ENCODE results near the gene REG3A. TPM values are rescaled to one million over a fixed set of nuclear protein-coding genes. Genes with fewer than 3 reads are reported as not detected.

Gene REG3A
- total RNA-seq, 1 experiment from 2014 or later = not detected

- ChIA-PET CTCF (no interaction called here), POLR2A (no interaction called here)
- peaks cover 31% of the 10 kb centered on the region for H3K9me3 Mint-ChIP-seq
These were observed 20.5 kb upstream of the REG3A start for GRCh38 chr2:79180092-79180491.

DNA sequence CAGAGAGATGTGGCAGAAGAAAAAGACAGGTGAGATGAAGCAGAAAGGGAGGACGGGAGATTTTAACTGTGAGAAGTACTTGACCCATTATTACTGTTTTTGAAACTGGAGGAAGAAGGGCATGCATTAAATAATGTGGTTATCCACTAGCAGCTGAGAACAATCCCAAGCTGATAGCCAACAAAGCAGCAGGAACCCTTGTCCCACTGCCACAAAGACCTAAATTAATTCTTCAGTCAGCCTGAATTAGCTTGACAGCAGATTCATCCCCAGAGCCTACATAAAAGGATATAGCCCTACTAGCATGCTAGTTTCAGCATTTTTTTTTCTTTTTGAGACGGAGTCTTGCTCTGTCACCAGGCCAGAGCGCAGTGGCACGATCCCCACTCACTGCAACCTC, 19.5 kb upstream of the REG3A start:
- Mint-ChIP-seq H3K27me3 (ENCODE audit: low read depth) (no peaks in the 10 kb centered on the region), H3K4me3 (no peak overlapping the region), H3K27ac (no peak overlapping the region), H3K9me3 (peaks cover 31% of the 10 kb centered on the region), H3K36me3 (peaks cover 22% of the 10 kb centered on the region), H3K4me1 (peaks cover 11% of the 10 kb centered on the region; the same call in 1 of the 2 replicates)
- TF ChIP-seq ZNF671 (CRISPR knock-in tag; IDR thresholded peaks at IDR 0.05) = no peak
- no peak for TF ChIP-seq ZNF121 (CRISPR knock-in tag; IDR thresholded peaks at IDR 0.05)
- no peak for TF ChIP-seq ZNF396 (CRISPR knock-in tag; IDR thresholded peaks at IDR 0.05; ENCODE audit: borderline replicate concordance)
- TF ChIP-seq E2F1 (CRISPR knock-in tag; IDR thresholded peaks at IDR 0.05) = no peak
- POLR2A ChIA-PET = no interaction called here
- CTCF ChIA-PET = no interaction called here
- DNase-seq (ENCODE audit: low spot score) = no peak
- no peak for ATAC-seq

More at GRCh38 chr2:79180092-79180491, 20.5 kb upstream of the REG3A start:
- no peak for DNase-seq (ENCODE audit: low spot score)
- Mint-ChIP-seq H3K36me3 (peaks cover 22% of the 10 kb centered on the region), H3K4me1 (peaks cover 11% of the 10 kb centered on the region; the same call in 1 of the 2 replicates), H3K27me3 (ENCODE audit: low read depth) (no peaks in the 10 kb centered on the region), H3K27ac (no peak overlapping the region), H3K4me3 (no peak overlapping the region)
- TF ChIP-seq NR1H2 (CRISPR knock-in tag; IDR thresholded peaks at IDR 0.05) = no peak
- TF ChIP-seq GRHL2 (CRISPR knock-in tag; IDR thresholded peaks at IDR 0.05; ENCODE audit: insufficient replicate concordance, severe bottlenecking) = no peak
- no peak for TF ChIP-seq ZNF263 (CRISPR knock-in tag; IDR thresholded peaks at IDR 0.05; ENCODE audit: low read depth)
- TF ChIP-seq SP1 (CRISPR knock-in tag; conservative IDR thresholded peaks at IDR 0.05) = no peak
- no peak for TF ChIP-seq ATF1 (CRISPR knock-in tag; IDR thresholded peaks at IDR 0.05)
- TF ChIP-seq NR3C1 (CRISPR knock-in tag; conservative IDR thresholded peaks at IDR 0.05; ENCODE audit: low read depth) = no peak
- no peak for TF ChIP-seq ZNF232 (CRISPR knock-in tag; IDR thresholded peaks at IDR 0.05)
- TF ChIP-seq, protein P1, sequence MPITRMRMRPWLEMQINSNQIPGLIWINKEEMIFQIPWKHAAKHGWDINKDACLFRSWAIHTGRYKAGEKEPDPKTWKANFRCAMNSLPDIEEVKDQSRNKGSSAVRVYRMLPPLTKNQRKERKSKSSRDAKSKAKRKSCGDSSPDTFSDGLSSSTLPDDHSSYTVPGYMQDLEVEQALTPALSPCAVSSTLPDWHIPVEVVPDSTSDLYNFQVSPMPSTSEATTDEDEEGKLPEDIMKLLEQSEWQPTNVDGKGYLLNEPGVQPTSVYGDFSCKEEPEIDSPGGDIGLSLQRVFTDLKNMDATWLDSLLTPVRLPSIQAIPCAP (CRISPR knock-in tag; IDR thresholded peaks at IDR 0.05) = no peak
- no peak for TF ChIP-seq KAT7 (CRISPR knock-in tag; IDR thresholded peaks at IDR 0.05; ENCODE audit: borderline replicate concordance)
- peak; percentile 66 for ATAC-seq

- no peak overlapping the region for H3K27ac Mint-ChIP-seq
- DNase-seq (ENCODE audit: low spot score) (no peak), ATAC-seq (no peak)
- ChIA-PET CTCF (interaction anchor here (0.7 to 1.2 kb wide), 2 partner anchors 137 to 186 kb away, joined by 4 read pairs; no protein-coding TSS in a partner anchor), POLR2A (no interaction called here)
- H3K4me3 Mint-ChIP-seq = no peak overlapping the region
- H3K27me3 Mint-ChIP-seq (ENCODE audit: low read depth) = no peaks in the 10 kb centered on the region
- H3K36me3 Mint-ChIP-seq = peaks cover 22% of the 10 kb centered on the region
- H3K4me1 Mint-ChIP-seq = peaks cover 11% of the 10 kb centered on the region; the same call in 1 of the 2 replicates
- peaks cover 31% of the 10 kb centered on the region for H3K9me3 Mint-ChIP-seq
- TF ChIP-seq JAZF1 (CRISPR knock-in tag; IDR thresholded peaks at IDR 0.05) (no peak), ZNF138 (CRISPR knock-in tag; conservative IDR thresholded peaks at IDR 0.05) (no peak), ESRRA (CRISPR knock-in tag; IDR thresholded peaks at IDR 0.05; ENCODE audit: borderline replicate concordance) (no peak), MYBL2 (CRISPR knock-in tag; IDR thresholded peaks at IDR 0.05) (no peak), CBFB (CRISPR knock-in tag; IDR thresholded peaks at IDR 0.05; ENCODE audit: low read depth) (no peak), NR3C1 (CRISPR knock-in tag; conservative IDR thresholded peaks at IDR 0.05; ENCODE audit: low read depth) (no peak), TEAD4 (CRISPR knock-in tag; IDR thresholded peaks at IDR 0.05) (no peak), NR1H2 (CRISPR knock-in tag; IDR thresholded peaks at IDR 0.05) (no peak)
- TF ChIP-seq, protein P2, sequence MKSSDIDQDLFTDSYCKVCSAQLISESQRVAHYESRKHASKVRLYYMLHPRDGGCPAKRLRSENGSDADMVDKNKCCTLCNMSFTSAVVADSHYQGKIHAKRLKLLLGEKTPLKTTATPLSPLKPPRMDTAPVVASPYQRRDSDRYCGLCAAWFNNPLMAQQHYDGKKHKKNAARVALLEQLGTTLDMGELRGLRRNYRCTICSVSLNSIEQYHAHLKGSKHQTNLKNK (CRISPR knock-in tag; IDR thresholded peaks at IDR 0.05) = no peak
- TF ChIP-seq, protein P3, sequence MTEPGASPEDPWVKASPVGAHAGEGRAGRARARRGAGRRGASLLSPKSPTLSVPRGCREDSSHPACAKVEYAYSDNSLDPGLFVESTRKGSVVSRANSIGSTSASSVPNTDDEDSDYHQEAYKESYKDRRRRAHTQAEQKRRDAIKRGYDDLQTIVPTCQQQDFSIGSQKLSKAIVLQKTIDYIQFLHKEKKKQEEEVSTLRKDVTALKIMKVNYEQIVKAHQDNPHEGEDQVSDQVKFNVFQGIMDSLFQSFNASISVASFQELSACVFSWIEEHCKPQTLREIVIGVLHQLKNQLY (CRISPR knock-in tag; IDR thresholded peaks at IDR 0.05) = no peak
- TF ChIP-seq, protein P4, sequence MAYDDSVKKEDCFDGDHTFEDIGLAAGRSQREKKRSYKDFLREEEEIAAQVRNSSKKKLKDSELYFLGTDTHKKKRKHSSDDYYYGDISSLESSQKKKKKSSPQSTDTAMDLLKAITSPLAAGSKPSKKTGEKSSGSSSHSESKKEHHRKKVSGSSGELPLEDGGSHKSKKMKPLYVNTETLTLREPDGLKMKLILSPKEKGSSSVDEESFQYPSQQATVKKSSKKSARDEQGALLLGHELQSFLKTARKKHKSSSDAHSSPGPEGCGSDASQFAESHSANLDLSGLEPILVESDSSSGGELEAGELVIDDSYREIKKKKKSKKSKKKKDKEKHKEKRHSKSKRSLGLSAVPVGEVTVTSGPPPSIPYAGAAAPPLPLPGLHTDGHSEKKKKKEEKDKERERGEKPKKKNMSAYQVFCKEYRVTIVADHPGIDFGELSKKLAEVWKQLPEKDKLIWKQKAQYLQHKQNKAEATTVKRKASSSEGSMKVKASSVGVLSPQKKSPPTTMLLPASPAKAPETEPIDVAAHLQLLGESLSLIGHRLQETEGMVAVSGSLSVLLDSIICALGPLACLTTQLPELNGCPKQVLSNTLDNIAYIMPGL (CRISPR knock-in tag; IDR thresholded peaks at IDR 0.05) = no peak
- TF ChIP-seq, protein P5, sequence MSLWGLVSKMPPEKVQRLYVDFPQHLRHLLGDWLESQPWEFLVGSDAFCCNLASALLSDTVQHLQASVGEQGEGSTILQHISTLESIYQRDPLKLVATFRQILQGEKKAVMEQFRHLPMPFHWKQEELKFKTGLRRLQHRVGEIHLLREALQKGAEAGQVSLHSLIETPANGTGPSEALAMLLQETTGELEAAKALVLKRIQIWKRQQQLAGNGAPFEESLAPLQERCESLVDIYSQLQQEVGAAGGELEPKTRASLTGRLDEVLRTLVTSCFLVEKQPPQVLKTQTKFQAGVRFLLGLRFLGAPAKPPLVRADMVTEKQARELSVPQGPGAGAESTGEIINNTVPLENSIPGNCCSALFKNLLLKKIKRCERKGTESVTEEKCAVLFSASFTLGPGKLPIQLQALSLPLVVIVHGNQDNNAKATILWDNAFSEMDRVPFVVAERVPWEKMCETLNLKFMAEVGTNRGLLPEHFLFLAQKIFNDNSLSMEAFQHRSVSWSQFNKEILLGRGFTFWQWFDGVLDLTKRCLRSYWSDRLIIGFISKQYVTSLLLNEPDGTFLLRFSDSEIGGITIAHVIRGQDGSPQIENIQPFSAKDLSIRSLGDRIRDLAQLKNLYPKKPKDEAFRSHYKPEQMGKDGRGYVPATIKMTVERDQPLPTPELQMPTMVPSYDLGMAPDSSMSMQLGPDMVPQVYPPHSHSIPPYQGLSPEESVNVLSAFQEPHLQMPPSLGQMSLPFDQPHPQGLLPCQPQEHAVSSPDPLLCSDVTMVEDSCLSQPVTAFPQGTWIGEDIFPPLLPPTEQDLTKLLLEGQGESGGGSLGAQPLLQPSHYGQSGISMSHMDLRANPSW (CRISPR knock-in tag; conservative IDR thresholded peaks at IDR 0.05; ENCODE audit: low read depth) = no peak
These were observed 18.6 kb upstream of the REG3A start for GRCh38 chr2:79178076-79178674.
